Activated CD8-positive, alpha-beta T cell treated with anti-CD3 and anti-CD28 coated beads for 36 hours (primary cell): ENCODE data around the gene S100A1. TPM values are rescaled to one million over a fixed set of nuclear protein-coding genes. Genes with fewer than 3 reads are reported as not detected.
"Not testable (repeated sequence)": the region's sequence is repeated elsewhere in the genome, so short reads cannot be mapped to it uniquely, and the experiment has no call there.

Source experiments
- ATAC-seq: fragments of 200-7000 bp; cut with Tn5 transposase; one replicate; pipeline ENCODE4 v1.10.0; 2021; ENCODE audit warnings: mild to moderate bottlenecking, moderate library complexity
- CTCF ChIA-PET: fragments of 350-600 bp; sonication (Branson Sonifier 250); formaldehyde crosslinking; loops from one replicate; lab custom pipeline; 2021; ENCODE audit warnings: antibody characterized with exemption; lab: Charles Lee
- POLR2A ChIA-PET: fragments of 350-600 bp; sonication (Branson Sonifier 250); formaldehyde crosslinking; loops from one replicate; lab custom pipeline; 2021; ENCODE audit warnings: antibody characterized with exemption; lab: Charles Lee
- DNase-seq: peaks from one replicate; pipeline ENCODE4 v3.0.0-alpha.2; 2020
- H3K27ac Mint-ChIP-seq: one replicate; pipeline ENCODE4 v1.8.0; 2021; ENCODE audit warnings: mild to moderate bottlenecking, mixed read lengths
- H3K27me3 Mint-ChIP-seq: one replicate; pipeline ENCODE4 v1.8.0; 2021; ENCODE audit warnings: mixed read lengths
- H3K36me3 Mint-ChIP-seq: one replicate; pipeline ENCODE4 v1.8.0; 2021; ENCODE audit warnings: low read depth, mixed read lengths
- H3K4me1 Mint-ChIP-seq: one replicate; pipeline ENCODE4 v1.8.0; 2021; ENCODE audit warnings: low read depth, mixed read lengths
- H3K4me3 Mint-ChIP-seq: one replicate; pipeline ENCODE4 v1.8.0; 2021; ENCODE audit warnings: mild to moderate bottlenecking, moderate library complexity, mixed read lengths
- H3K9me3 Mint-ChIP-seq: one replicate; pipeline ENCODE4 v1.8.0; 2021; ENCODE audit warnings: mixed read lengths
- CTCF ChIP-seq: fragments of 200-600 bp; IDR thresholded peaks from one replicate; pipeline ENCODE4 v1.8.0; 2022; ENCODE audit warnings: antibody characterized with exemption, mild to moderate bottlenecking
- intact Hi-C: fragments of 100-400 bp; cut with micrococcal nuclease; formaldehyde crosslinking; loops from one replicate; pipeline ENCODE4 v1.10.0; 2022
- total RNA-seq, 2 experiments: library from RNA; stranded (reverse); gene quantifications; one replicate each; pipeline ENCODE4 v1.2.3, GENCODE V29; 2021

S100A1 gene
- total RNA-seq = not detected

DNA sequence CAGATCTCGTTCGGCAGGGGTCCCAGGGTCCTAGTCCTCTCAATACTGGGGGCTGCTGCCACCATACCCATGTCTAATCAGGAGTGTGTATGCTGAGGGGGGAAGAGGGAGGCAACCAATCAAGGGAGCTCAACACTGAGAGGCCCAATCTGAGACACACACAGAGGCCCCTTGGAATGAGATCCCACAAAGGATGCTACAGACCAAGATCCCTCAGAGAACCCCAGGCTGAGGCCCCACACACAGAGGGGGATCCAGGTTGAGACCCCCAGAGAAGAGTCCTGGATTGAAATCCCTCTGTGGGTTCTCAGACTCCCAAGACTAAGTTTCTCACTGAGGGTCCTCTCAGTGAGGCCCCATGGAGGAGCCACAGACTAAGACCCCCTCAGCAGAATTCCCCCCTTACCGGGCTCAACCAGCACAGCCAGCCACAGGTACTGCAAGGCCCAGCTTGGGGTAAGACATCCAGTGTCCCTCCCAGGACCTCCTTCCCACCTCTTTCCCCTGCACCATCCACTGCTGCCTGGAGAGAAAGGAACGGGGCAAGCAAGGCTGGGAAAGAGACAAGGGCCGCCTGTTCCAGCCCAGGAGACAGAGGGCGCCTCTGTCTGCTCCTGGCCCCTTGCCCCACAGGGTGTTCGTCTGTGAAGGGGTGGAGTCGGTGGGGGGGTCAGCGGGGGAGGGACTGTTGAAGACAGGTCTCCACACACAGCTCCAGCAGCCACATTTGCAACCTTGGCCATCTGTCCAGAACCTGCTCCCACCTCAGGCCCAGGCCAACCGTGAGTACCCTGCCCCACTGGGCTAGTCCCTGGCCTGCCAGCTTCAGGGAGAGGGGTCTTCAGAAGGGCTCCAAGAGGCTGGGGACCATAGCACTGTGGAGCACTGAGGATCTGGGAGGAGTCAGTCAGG lies at the start of gene S100A1:
S100A1 (plus strand) TSS at position 720 of the 912 bp plus-strand sequence. CDS start 2,088 bp downstream, outside the sequence.
- POLR2A ChIA-PET = interaction anchor here (1.1 to 1.3 kb wide), 3 partner anchors 18 to 88 kb away, joined by 3 read pairs; partner anchors contain the start of gene S100A5
- Mint-ChIP-seq H3K27me3 (peaks cover 9% of the 10 kb centered on the region), H3K4me3 (no peak within 1 kb of the TSS), H3K27ac (no peak within 1 kb of the TSS), H3K9me3 (no peaks in the 10 kb centered on the region), H3K4me1 (peaks cover 17% of the 10 kb centered on the region), H3K36me3 (peaks cover 1% of the 10 kb centered on the region)
- CTCF ChIA-PET = interaction anchor here (0.9 to 6.4 kb wide), 12 partner anchors 11 to 322 kb away, joined by 3 to 60 read pairs (median 6); partner anchors contain the start of gene S100A14
- DNase-seq (no peak), ATAC-seq (no peak)
- intact Hi-C loops = no loop called here
- TF ChIP-seq CTCF = peak; percentile 58

GRCh38 chr1:153578490-153578889 lies 49.7 kb upstream of the S100A1 start:
- H3K4me3 Mint-ChIP-seq = no peak overlapping the region
- intact Hi-C loops = no loop called here
- no peaks in the 10 kb centered on the region for H3K9me3 Mint-ChIP-seq
- peaks cover 20% of the 10 kb centered on the region for H3K27me3 Mint-ChIP-seq
- DNase-seq (no peak), ATAC-seq (no peak)
- no peak for TF ChIP-seq CTCF
- H3K36me3 Mint-ChIP-seq = no peaks in the 10 kb centered on the region
- ChIA-PET POLR2A (no interaction called here), CTCF (interaction anchor here (0.8 to 2.8 kb wide), 6 partner anchors 10 to 68 kb away, joined by 3 to 14 read pairs (median 10); partner anchors contain the start of gene S100A14)
- H3K27ac Mint-ChIP-seq = no peak overlapping the region
- no peaks in the 10 kb centered on the region for H3K4me1 Mint-ChIP-seq

GRCh38 chr1:153578936-153579335 lies 49.3 kb upstream of the S100A1 start:
- ChIA-PET CTCF (interaction anchor here (0.8 to 2.8 kb wide), 4 partner anchors 11 to 68 kb away, joined by 3 to 14 read pairs (median 12); partner anchors contain the start of gene S100A14), POLR2A (no interaction called here)
- Mint-ChIP-seq H3K9me3 (no peaks in the 10 kb centered on the region), H3K4me3 (no peak overlapping the region), H3K27ac (no peak overlapping the region), H3K27me3 (peaks cover 20% of the 10 kb centered on the region), H3K4me1 (no peaks in the 10 kb centered on the region), H3K36me3 (no peaks in the 10 kb centered on the region)
- no peak for TF ChIP-seq CTCF
- DNase-seq = no peak
- intact Hi-C loops = no loop called here
- ATAC-seq = no peak

GRCh38 chr1:153582836-153583235 lies 45.4 kb upstream of the S100A1 start:
- ATAC-seq, H3K4me3 Mint-ChIP-seq, H3K27me3 Mint-ChIP-seq, H3K36me3 Mint-ChIP-seq, H3K9me3 Mint-ChIP-seq, POLR2A ChIA-PET, H3K27ac Mint-ChIP-seq, H3K4me1 Mint-ChIP-seq, DNase-seq, intact Hi-C loops: not testable (repeated sequence)
- CTCF ChIA-PET = interaction anchor here (1.1 kb wide), 1 partner anchor 116 kb away, joined by 3 read pairs; no protein-coding TSS in a partner anchor

DNA sequence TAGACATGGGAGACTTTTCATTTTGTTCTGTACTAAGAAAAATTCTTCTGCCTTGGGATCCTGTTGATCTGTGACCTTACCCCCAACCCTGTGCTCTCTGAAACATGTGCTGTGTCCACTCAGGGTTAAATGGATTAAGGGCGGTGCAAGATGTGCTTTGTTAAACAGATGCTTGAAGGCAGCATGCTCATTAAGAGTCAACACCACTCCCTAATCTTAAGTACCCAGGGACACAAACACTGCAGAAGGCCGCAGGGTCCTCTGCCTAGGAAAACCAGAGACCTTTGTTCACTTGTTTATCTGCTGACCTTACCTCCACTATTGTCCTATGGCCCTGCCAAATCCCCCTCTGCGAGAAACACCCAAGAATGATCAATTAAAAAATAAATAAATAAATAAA lies 44.7 kb upstream of the S100A1 start:
- DNase-seq, H3K36me3 Mint-ChIP-seq, H3K9me3 Mint-ChIP-seq, H3K27me3 Mint-ChIP-seq, intact Hi-C loops, H3K4me1 Mint-ChIP-seq, H3K27ac Mint-ChIP-seq, POLR2A ChIA-PET, ATAC-seq, H3K4me3 Mint-ChIP-seq, CTCF ChIA-PET: not testable (repeated sequence)
